ENCODE data around the gene TECR.
A peak's percentile ranks its signal among the peaks of the same experiment; 100 is the strongest.
"Not testable (repeated sequence)": the region's sequence is repeated elsewhere in the genome, so short reads cannot be mapped to it uniquely, and the experiment has no call there.

The TECR gene

DNA sequence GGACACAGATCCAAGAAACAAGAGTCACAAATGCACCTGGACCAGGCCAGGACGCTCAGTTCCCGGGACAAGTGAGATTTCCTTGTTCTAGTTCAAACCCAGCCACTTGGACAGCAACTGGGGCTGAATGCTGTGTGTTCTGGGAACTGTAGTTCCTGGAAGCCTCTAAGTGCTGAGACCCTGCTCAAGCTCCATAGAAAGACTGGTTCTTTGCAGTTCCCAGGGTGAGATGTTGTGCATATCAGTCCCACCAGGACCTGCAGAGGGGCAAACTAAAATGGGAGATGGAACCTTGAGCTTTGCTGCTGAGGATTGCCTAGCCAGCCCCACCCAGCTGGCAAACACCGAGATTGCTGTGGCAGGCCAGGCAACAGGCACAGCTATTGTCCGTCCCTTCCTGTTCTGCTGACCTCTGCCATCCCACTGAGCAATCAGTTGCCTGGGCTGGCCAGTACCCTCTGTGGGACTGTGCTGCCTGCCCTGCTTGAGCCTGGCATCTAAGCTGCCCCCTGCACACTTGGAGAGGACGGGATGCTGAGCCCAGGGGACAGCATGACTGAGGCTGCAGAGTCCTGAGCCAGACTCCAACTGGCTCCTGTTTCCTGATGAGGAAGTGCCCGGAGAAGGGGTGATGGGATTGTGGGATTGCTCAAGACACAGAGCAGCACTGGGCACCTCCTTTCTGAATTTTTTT lies 32.0 kb upstream of the TECR start:
- Histone ChIP-seq H3K36me3 (replicated peaks in 1 of 2; ENCODE audit: control insufficient read depth in 2 of 2, insufficient read depth in 2 of 2, low read length in 2 of 2) (peaks cover 4 to 8% of the 10 kb centered on the region in 2 donors), H2BK5ac (ENCODE audit: low read length) (no peak overlapping the region), H3K9me3 (replicated peaks in 1 of 2; ENCODE audit: control insufficient read depth in 2 of 2, insufficient read depth in 1 of 2, low read depth in 1 of 2, low read length in 2 of 2) (no peaks in the 10 kb centered on the region), H3K9ac (ENCODE audit: low read depth, low read length, poor library complexity) (peak overlapping the region; percentile 45), H3K4me3 (ENCODE audit: low read length in 2 of 2) (peak overlapping the region in 1 of 2 donors; percentile 27), H2AFZ (ENCODE audit: low read length) (peak overlapping the region; percentile 90), H3K23ac (ENCODE audit: low read depth, low read length, poor library complexity) (no peak overlapping the region), H3K79me1 (ENCODE audit: low read depth, low read length) (peaks cover 9% of the 10 kb centered on the region), H3K4ac (ENCODE audit: low read length) (peak overlapping the region; percentile 78), H3K18ac (ENCODE audit: low read length) (peak overlapping the region; percentile 82), H2AK5ac (ENCODE audit: low read depth, low read length) (peak overlapping the region; percentile 14), H3K4me2 (ENCODE audit: insufficient read depth, low read length, poor library complexity, severe bottlenecking) (no peak overlapping the region), H3K14ac (ENCODE audit: low read length) (no peak overlapping the region), H2BK120ac (ENCODE audit: low read depth, low read length) (no peak overlapping the region), H3K27ac (replicated peaks; ENCODE audit: low read length) (no peak overlapping the region), H4K8ac (ENCODE audit: low read depth, low read length) (peak overlapping the region; percentile 75), H2BK12ac (ENCODE audit: low read length) (peak overlapping the region; percentile 99), H3K4me1 (ENCODE audit: control insufficient read depth in 2 of 2, insufficient read depth in 1 of 2, low read depth in 1 of 2, low read length in 2 of 2) (peaks cover 16 to 19% of the 10 kb centered on the region in 2 donors), H3K27me3 (ENCODE audit: control insufficient read depth in 3 of 3, insufficient read depth in 3 of 3, low read depth in 1 of 3, low read length in 3 of 3) (peaks cover 0 to 3% (median 0%) of the 10 kb centered on the region in 3 experiments), H4K91ac (ENCODE audit: low read depth, low read length, poor library complexity) (no peak overlapping the region), H2BK15ac (ENCODE audit: low read length) (peak overlapping the region; percentile 95)
- WGBS, 2 donors (ENCODE audit: extremely low coverage in 2 of 2, insufficient read length in 2 of 2, insufficient replicate concordance in 1 of 2) = no CpG with 5 or more reads among the region's 6 CpGs
- DNase-seq (ENCODE audit: low spot score) = no peak

DNA sequence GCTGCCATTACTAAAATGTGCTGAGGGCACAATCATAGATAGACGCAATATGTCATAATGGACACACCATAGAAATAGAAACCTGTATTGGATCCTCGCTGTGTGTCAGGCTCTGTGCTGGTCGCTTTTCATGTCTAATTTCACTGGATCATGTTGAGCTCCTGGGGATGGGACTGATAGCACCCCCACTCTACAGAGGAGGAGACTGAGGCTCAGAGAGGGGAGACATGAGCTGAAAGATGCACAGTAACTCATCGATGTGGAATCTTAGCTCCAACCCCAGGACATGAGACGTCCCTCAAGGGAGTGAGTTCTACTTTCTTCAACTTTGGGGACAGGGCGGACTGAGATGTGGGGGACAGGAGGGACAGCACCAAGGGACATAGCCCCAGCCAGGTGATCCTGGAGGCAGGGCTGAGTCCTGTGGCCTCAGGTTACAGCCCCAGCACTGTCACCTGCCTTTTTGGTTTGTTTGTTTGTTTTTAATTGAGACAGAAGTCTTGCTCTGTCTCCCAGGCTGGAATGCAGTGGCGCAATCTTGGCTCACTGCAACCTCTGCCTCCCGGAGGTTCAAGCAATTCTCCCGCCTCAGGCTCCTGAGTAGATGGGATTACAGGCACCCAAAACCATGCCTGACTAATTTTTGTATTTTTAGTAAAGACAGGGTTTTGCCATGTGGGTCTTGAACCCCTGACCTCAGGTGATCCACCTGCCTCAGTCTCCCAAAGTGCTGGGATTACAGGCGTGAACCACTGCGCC lies 26.9 kb upstream of the TECR start:
- no CpG with 5 or more reads among the region's 11 CpGs for WGBS, 2 donors (ENCODE audit: extremely low coverage in 2 of 2, insufficient read length in 2 of 2, insufficient replicate concordance in 1 of 2)
- Histone ChIP-seq H2BK15ac (ENCODE audit: low read length) (no peak overlapping the region), H3K14ac (ENCODE audit: low read length) (no peak overlapping the region), H3K4me3 (ENCODE audit: low read length in 2 of 2) (no peak overlapping the region), H3K4ac (ENCODE audit: low read length) (no peak overlapping the region), H3K4me2 (ENCODE audit: insufficient read depth, low read length, poor library complexity, severe bottlenecking) (no peak overlapping the region), H3K18ac (ENCODE audit: low read length) (no peak overlapping the region), H4K8ac (ENCODE audit: low read depth, low read length) (no peak overlapping the region), H3K4me1 (ENCODE audit: control insufficient read depth in 2 of 2, insufficient read depth in 1 of 2, low read depth in 1 of 2, low read length in 2 of 2) (peaks cover 1 to 2% of the 10 kb centered on the region in 2 donors), H3K9ac (ENCODE audit: low read depth, low read length, poor library complexity) (no peak overlapping the region), H3K9me3 (replicated peaks in 1 of 2; ENCODE audit: control insufficient read depth in 2 of 2, insufficient read depth in 1 of 2, low read depth in 1 of 2, low read length in 2 of 2) (no peaks in the 10 kb centered on the region), H4K91ac (ENCODE audit: low read depth, low read length, poor library complexity) (no peak overlapping the region), H3K23ac (ENCODE audit: low read depth, low read length, poor library complexity) (no peak overlapping the region), H2BK5ac (ENCODE audit: low read length) (no peak overlapping the region), H3K36me3 (replicated peaks in 1 of 2; ENCODE audit: control insufficient read depth in 2 of 2, insufficient read depth in 2 of 2, low read length in 2 of 2) (no peaks in the 10 kb centered on the region), H3K27me3 (ENCODE audit: control insufficient read depth in 3 of 3, insufficient read depth in 3 of 3, low read depth in 1 of 3, low read length in 3 of 3) (peaks cover 0 to 3% (median 0%) of the 10 kb centered on the region in 3 experiments), H3K27ac (replicated peaks; ENCODE audit: low read length) (no peak overlapping the region), H2AK5ac (ENCODE audit: low read depth, low read length) (no peak overlapping the region), H3K79me1 (ENCODE audit: low read depth, low read length) (no peaks in the 10 kb centered on the region), H2AFZ (ENCODE audit: low read length) (no peak overlapping the region), H2BK12ac (ENCODE audit: low read length) (no peak overlapping the region), H2BK120ac (ENCODE audit: low read depth, low read length) (no peak overlapping the region)
- DNase-seq (ENCODE audit: low spot score) = no peak

DNA sequence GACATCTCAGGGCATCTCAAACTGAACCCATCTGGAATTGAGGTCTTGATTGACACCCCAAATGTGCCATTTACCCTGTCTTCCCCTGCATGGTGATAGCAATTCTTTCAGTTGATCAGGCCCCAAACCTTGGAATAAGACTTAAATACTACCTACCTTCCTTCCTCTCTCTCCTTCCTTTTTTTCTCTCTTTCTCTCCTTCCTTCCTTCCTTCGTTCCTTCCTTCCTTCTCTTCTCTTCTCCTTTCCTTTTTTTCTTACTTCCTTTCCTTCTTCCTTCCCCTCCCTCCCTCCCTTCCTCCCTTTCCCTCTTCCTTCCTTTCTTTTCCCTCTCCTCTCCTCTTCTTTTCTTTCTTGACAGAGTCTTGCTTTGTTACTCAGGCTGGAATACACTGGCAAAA lies 26.1 kb upstream of the TECR start:
- no peaks in the 10 kb centered on the region for H3K4me1 ChIP-seq (ENCODE audit: control insufficient read depth in 2 of 2, insufficient read depth in 1 of 2, low read depth in 1 of 2, low read length in 2 of 2)
- H2AK5ac ChIP-seq (ENCODE audit: low read depth, low read length) = no peak overlapping the region
- H2BK12ac ChIP-seq (ENCODE audit: low read length) = no peak overlapping the region
- H3K23ac ChIP-seq (ENCODE audit: low read depth, low read length, poor library complexity) = no peak overlapping the region
- no peak overlapping the region for H3K9ac ChIP-seq (ENCODE audit: low read depth, low read length, poor library complexity)
- H3K14ac ChIP-seq (ENCODE audit: low read length) = no peak overlapping the region
- H3K4ac ChIP-seq (ENCODE audit: low read length) = no peak overlapping the region
- no peak overlapping the region for H4K8ac ChIP-seq (ENCODE audit: low read depth, low read length)
- H2BK15ac ChIP-seq (ENCODE audit: low read length) = no peak overlapping the region
- no peak overlapping the region for H3K27ac ChIP-seq (replicated peaks; ENCODE audit: low read length)
- H3K79me1 ChIP-seq (ENCODE audit: low read depth, low read length) = no peaks in the 10 kb centered on the region
- H3K4me3 ChIP-seq (ENCODE audit: low read length in 2 of 2) = no peak overlapping the region
- H3K9me3 ChIP-seq (replicated peaks in 1 of 2; ENCODE audit: control insufficient read depth in 2 of 2, insufficient read depth in 1 of 2, low read depth in 1 of 2, low read length in 2 of 2) = no peaks in the 10 kb centered on the region
- no peak overlapping the region for H2AFZ ChIP-seq (ENCODE audit: low read length)
- H2BK120ac ChIP-seq (ENCODE audit: low read depth, low read length) = no peak overlapping the region
- DNase-seq (ENCODE audit: low spot score) = no peak
- no peak overlapping the region for H2BK5ac ChIP-seq (ENCODE audit: low read length)
- no peak overlapping the region for H3K4me2 ChIP-seq (ENCODE audit: insufficient read depth, low read length, poor library complexity, severe bottlenecking)
- no peak overlapping the region for H3K18ac ChIP-seq (ENCODE audit: low read length)
- H4K91ac ChIP-seq (ENCODE audit: low read depth, low read length, poor library complexity) = no peak overlapping the region
- no CpG with 5 or more reads among the region's 1 CpG for WGBS, 2 donors (ENCODE audit: extremely low coverage in 2 of 2, insufficient read length in 2 of 2, insufficient replicate concordance in 1 of 2)
- H3K27me3 ChIP-seq (ENCODE audit: control insufficient read depth in 3 of 3, insufficient read depth in 3 of 3, low read depth in 1 of 3, low read length in 3 of 3) = peaks cover 0 to 3% (median 0%) of the 10 kb centered on the region in 3 experiments
- no peaks in the 10 kb centered on the region for H3K36me3 ChIP-seq (replicated peaks in 1 of 2; ENCODE audit: control insufficient read depth in 2 of 2, insufficient read depth in 2 of 2, low read length in 2 of 2)

DNA sequence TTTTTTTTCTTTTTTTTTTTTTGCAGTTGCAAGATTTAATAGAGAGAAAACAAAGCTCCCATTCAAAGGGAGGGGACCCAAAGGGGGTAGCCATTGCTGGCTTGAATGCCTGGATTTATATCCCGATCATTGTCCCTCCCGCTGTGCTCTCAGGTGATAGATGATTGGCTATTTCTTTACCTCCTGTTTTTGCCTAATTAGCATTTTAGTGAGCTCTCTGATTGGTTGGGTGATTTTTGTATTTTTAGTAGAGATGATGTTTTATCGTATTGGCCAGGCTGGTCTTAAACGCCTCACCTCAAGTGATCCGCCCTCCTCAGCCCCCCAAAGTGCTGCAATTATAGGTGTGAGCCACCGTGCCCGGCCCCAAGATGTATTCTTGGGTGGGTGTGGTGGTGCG lies 24.8 kb upstream of the TECR start:
- H3K9me3 ChIP-seq (replicated peaks in 1 of 2; ENCODE audit: control insufficient read depth in 2 of 2, insufficient read depth in 1 of 2, low read depth in 1 of 2, low read length in 2 of 2); H2AFZ ChIP-seq (ENCODE audit: low read length); H3K14ac ChIP-seq (ENCODE audit: low read length); H3K36me3 ChIP-seq (replicated peaks in 1 of 2; ENCODE audit: control insufficient read depth in 2 of 2, insufficient read depth in 2 of 2, low read length in 2 of 2); H3K4ac ChIP-seq (ENCODE audit: low read length); H3K27ac ChIP-seq (replicated peaks; ENCODE audit: low read length); H2BK12ac ChIP-seq (ENCODE audit: low read length); H2BK120ac ChIP-seq (ENCODE audit: low read depth, low read length); H2BK5ac ChIP-seq (ENCODE audit: low read length); H3K27me3 ChIP-seq (ENCODE audit: control insufficient read depth in 3 of 3, insufficient read depth in 3 of 3, low read depth in 1 of 3, low read length in 3 of 3); H2AK5ac ChIP-seq (ENCODE audit: low read depth, low read length); H3K4me3 ChIP-seq (ENCODE audit: low read length in 2 of 2); H3K79me1 ChIP-seq (ENCODE audit: low read depth, low read length); H3K18ac ChIP-seq (ENCODE audit: low read length); H3K4me1 ChIP-seq (ENCODE audit: control insufficient read depth in 2 of 2, insufficient read depth in 1 of 2, low read depth in 1 of 2, low read length in 2 of 2); H4K91ac ChIP-seq (ENCODE audit: low read depth, low read length, poor library complexity); H4K8ac ChIP-seq (ENCODE audit: low read depth, low read length); H2BK15ac ChIP-seq (ENCODE audit: low read length); DNase-seq (ENCODE audit: low spot score); H3K4me2 ChIP-seq (ENCODE audit: insufficient read depth, low read length, poor library complexity, severe bottlenecking); H3K23ac ChIP-seq (ENCODE audit: low read depth, low read length, poor library complexity); H3K9ac ChIP-seq (ENCODE audit: low read depth, low read length, poor library complexity): not testable (repeated sequence)
- WGBS, 2 donors (ENCODE audit: extremely low coverage in 2 of 2, insufficient read length in 2 of 2, insufficient replicate concordance in 1 of 2) = 57% methylated on average over 1 of the region's 8 CpGs; no CpG with 5 or more reads in 1 of the 2 donors
